RWPE2 (cell line): ENCODE measurements around the gene NKAIN2.

Source experiments
- ATAC-seq: fragments of 200-7000 bp; cut with Tn5 transposase; 3 replicates; pipeline ENCODE4 v1.9.1; 2021; ENCODE audit warnings: low read depth
- DNase-seq: peaks from one replicate; pipeline ENCODE4 v3.0.0-alpha.2; 2020; ENCODE audit warnings: low spot score
- H3K27ac ChIP-seq: fragments of 450-650 bp; 2 replicates; pipeline ENCODE4 v1.5.1; 2017; ENCODE audit warnings: mild to moderate bottlenecking; ENCODE audit not compliant: poor library complexity, severe bottlenecking
- H3K27me3 ChIP-seq: fragments of 250-450 bp; sonication (Bioruptor Pico); 2 replicates; pipeline ENCODE4 v1.5.1; 2021; ENCODE audit warnings: mild to moderate bottlenecking, moderate library complexity; ENCODE audit not compliant: insufficient read depth, poor library complexity, severe bottlenecking
- H3K36me3 ChIP-seq: fragments of 250-450 bp; sonication (Bioruptor Pico); 2 replicates; pipeline ENCODE4 v1.5.1; 2020; ENCODE audit warnings: low read depth, mild to moderate bottlenecking, moderate library complexity
- H3K4me1 ChIP-seq: fragments of 250-450 bp; sonication (Bioruptor Pico); 2 replicates; pipeline ENCODE4 v1.5.1; 2021; ENCODE audit warnings: mild to moderate bottlenecking, moderate library complexity; ENCODE audit not compliant: insufficient read depth, poor library complexity, severe bottlenecking
- H3K4me3 ChIP-seq: fragments of 250-450 bp; sonication (Bioruptor Pico); 2 replicates; pipeline ENCODE4 v1.5.1; 2021; ENCODE audit warnings: mild to moderate bottlenecking, moderate library complexity; ENCODE audit not compliant: severe bottlenecking
- H3K9me3 ChIP-seq: fragments of 250-450 bp; sonication (Bioruptor Pico); 2 replicates; pipeline ENCODE4 v1.5.1; 2021; ENCODE audit warnings: mild to moderate bottlenecking, moderate library complexity; ENCODE audit not compliant: severe bottlenecking
- TF ChIP-seq, protein P1 (sequence below): fragments of 450-650 bp; IDR thresholded peaks from one replicate; pipeline ENCODE4 v1.5.1; 2017; ENCODE audit warnings: mild to moderate bottlenecking, moderate library complexity; ENCODE audit not compliant: poor library complexity, severe bottlenecking

Gene NKAIN2

GRCh38 chr6:123844011-123844410, 40.3 kb downstream of the NKAIN2 start:
- no peak for DNase-seq
- no peaks in the 10 kb centered on the region for H3K4me1 ChIP-seq
- H3K27me3 ChIP-seq = peaks cover 2% of the 10 kb centered on the region
- H3K9me3 ChIP-seq = no peaks in the 10 kb centered on the region
- ATAC-seq = no peak
- H3K27ac ChIP-seq = no peak overlapping the region
- no peaks in the 10 kb centered on the region for H3K36me3 ChIP-seq
- TF ChIP-seq, protein P1, sequence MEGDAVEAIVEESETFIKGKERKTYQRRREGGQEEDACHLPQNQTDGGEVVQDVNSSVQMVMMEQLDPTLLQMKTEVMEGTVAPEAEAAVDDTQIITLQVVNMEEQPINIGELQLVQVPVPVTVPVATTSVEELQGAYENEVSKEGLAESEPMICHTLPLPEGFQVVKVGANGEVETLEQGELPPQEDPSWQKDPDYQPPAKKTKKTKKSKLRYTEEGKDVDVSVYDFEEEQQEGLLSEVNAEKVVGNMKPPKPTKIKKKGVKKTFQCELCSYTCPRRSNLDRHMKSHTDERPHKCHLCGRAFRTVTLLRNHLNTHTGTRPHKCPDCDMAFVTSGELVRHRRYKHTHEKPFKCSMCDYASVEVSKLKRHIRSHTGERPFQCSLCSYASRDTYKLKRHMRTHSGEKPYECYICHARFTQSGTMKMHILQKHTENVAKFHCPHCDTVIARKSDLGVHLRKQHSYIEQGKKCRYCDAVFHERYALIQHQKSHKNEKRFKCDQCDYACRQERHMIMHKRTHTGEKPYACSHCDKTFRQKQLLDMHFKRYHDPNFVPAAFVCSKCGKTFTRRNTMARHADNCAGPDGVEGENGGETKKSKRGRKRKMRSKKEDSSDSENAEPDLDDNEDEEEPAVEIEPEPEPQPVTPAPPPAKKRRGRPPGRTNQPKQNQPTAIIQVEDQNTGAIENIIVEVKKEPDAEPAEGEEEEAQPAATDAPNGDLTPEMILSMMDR = no peak
- no peak overlapping the region for H3K4me3 ChIP-seq

GRCh38 chr6:123848347-123848746, 44.7 kb downstream of the NKAIN2 start:
- ATAC-seq (no peak), DNase-seq (no peak)
- Histone ChIP-seq H3K27me3 (peaks cover 2% of the 10 kb centered on the region), H3K4me1 (no peaks in the 10 kb centered on the region), H3K27ac (no peak overlapping the region), H3K9me3 (no peaks in the 10 kb centered on the region), H3K36me3 (no peaks in the 10 kb centered on the region), H3K4me3 (no peak overlapping the region)
- TF ChIP-seq, protein P1 = no peak

- Histone ChIP-seq H3K27ac (no peak overlapping the region), H3K27me3 (peaks cover 2% of the 10 kb centered on the region), H3K4me3 (no peak overlapping the region), H3K4me1 (no peaks in the 10 kb centered on the region), H3K36me3 (no peaks in the 10 kb centered on the region), H3K9me3 (no peaks in the 10 kb centered on the region)
- TF ChIP-seq, protein P1 = no peak
- ATAC-seq (no peak), DNase-seq (no peak)
Observed at GRCh38 chr6:123849406-123849805, 45.7 kb downstream of the NKAIN2 start.

DNA sequence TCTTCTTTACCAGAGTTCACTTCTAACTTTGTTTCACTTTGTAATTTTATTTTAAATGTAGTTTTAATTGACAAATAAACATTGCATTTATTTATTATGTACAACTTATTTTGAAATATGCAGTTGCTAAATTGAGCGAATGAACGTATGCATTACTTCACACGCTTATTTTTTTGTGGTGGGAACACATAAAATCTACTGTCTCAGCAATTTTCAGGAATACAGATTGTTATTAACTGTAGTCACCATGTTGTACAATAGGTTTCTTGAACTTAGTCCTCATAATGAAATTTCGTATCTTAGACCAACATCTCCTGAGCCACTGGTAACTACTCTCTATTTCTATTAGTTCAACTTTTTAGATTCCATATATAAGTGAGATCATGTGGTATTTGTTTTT, 46.9 kb downstream of the NKAIN2 start:
- no peak for ATAC-seq
- no peaks in the 10 kb centered on the region for H3K36me3 ChIP-seq

GRCh38 chr6:123854201-123854600, 50.5 kb downstream of the NKAIN2 start:
- DNase-seq (no peak), ATAC-seq (no peak)
- Histone ChIP-seq H3K36me3 (no peaks in the 10 kb centered on the region), H3K4me1 (no peaks in the 10 kb centered on the region), H3K27me3 (no peaks in the 10 kb centered on the region), H3K9me3 (no peaks in the 10 kb centered on the region), H3K4me3 (no peak overlapping the region), H3K27ac (no peak overlapping the region)
- TF ChIP-seq, protein P1 = no peak

More for the DNA sequence above, 46.9 kb downstream of the NKAIN2 start:
- Histone ChIP-seq H3K9me3 (no peaks in the 10 kb centered on the region), H3K4me3 (no peak overlapping the region), H3K4me1 (no peaks in the 10 kb centered on the region), H3K27me3 (no peaks in the 10 kb centered on the region), H3K27ac (no peak overlapping the region)
- TF ChIP-seq, protein P1 = no peak
- DNase-seq = no peak
